Measurements from ENCODE around the gene PPID. TPM values are rescaled to one million over a fixed set of nuclear protein-coding genes. Genes with fewer than 3 reads are reported as not detected.

PPID gene
- total and polyA plus RNA-seq, 2 donors (not counting 3 experiments of a cell fraction or from before 2014, with no cell fraction given) = 11.5 to 25.7 TPM

- H3K79me2 ChIP-seq (ENCODE audit: control insufficient read depth, insufficient read depth, low read length) = peaks cover 27% of the 10 kb centered on the region
- no peaks in the 10 kb centered on the region for H3K27me3 ChIP-seq (ENCODE audit: control insufficient read depth in 2 of 2, insufficient read depth in 2 of 2, low read length in 2 of 2)
- POLR2A ChIA-PET = no interaction called here
- no peaks in the 10 kb centered on the region for H3K9me1 ChIP-seq (replicated peaks; ENCODE audit: control insufficient read depth, extremely low read depth, insufficient read depth, low read length)
- TF ChIP-seq JUN (IDR thresholded peaks at IDR 0.05; ENCODE audit: borderline replicate concordance, insufficient read depth, insufficient read length, low read depth) = peak; percentile 23
- no peak for TF ChIP-seq POLR2A (IDR thresholded peaks at IDR 0.05; ENCODE audit: low read depth, low read length)
- peak; percentile 33 for TF ChIP-seq FOS (IDR thresholded peaks at IDR 0.05; ENCODE audit: borderline replicate concordance, insufficient read depth, low read length)
- peak; percentile 75 to 80 for TF ChIP-seq CTCF (IDR thresholded peaks at IDR 0.05; ENCODE audit: extremely low read depth in 1 of 2, insufficient read depth in 1 of 2, low read depth in 1 of 2, low read length in 2 of 2)
- no peak for TF ChIP-seq EZH2 (IDR thresholded peaks at IDR 0.05; ENCODE audit: borderline replicate concordance, low read depth, low read length, severe bottlenecking)
- TF ChIP-seq, protein P1, sequence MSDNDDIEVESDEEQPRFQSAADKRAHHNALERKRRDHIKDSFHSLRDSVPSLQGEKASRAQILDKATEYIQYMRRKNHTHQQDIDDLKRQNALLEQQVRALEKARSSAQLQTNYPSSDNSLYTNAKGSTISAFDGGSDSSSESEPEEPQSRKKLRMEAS (IDR thresholded peaks at IDR 0.05; ENCODE audit: insufficient read depth, insufficient read length) = peak; percentile 52
- peak; percentile 58 for TF ChIP-seq GATA2 (IDR thresholded peaks at IDR 0.05; ENCODE audit: insufficient read depth, insufficient read length, low read depth, low read length)
- peak; percentile 58 for TF ChIP-seq POLR2AphosphoS5 (IDR thresholded peaks at IDR 0.05; ENCODE audit: insufficient read depth, low read depth, low read length)
- no peaks in the 10 kb centered on the region for H3K9me3 ChIP-seq (replicated peaks; ENCODE audit: control insufficient read depth, insufficient read depth, low read length)
- peak; percentile 97 for FAIRE-seq
- H3K4me1 ChIP-seq (ENCODE audit: control insufficient read depth, extremely low read depth, insufficient read depth, low read length) = peaks cover 11% of the 10 kb centered on the region
- CTCF ChIA-PET = interaction anchor here (1.7 kb wide), 1 partner anchor 179 kb away, joined by 5 read pairs; no protein-coding TSS in a partner anchor
- peak within 1 kb of the TSS; percentile 88 for H3K9ac ChIP-seq (replicated peaks; ENCODE audit: extremely low read depth, insufficient read depth, low read length)
- H4K20me1 ChIP-seq (replicated peaks; ENCODE audit: control insufficient read depth, extremely low read depth, insufficient read depth, low read length) = peaks cover 2% of the 10 kb centered on the region
- peak within 1 kb of the TSS; percentile 71 for H3K27ac ChIP-seq (ENCODE audit: insufficient read depth, low read depth, low read length)
- TSS peak; percentile 54 for BruUV-seq (replicated peaks)
- H2AFZ ChIP-seq (ENCODE audit: low read depth, low read length) = peak within 1 kb of the TSS; percentile 99
- intact Hi-C loops (cut with micrococcal nuclease) = loop anchor here (1.0 to 5.0 kb wide), 10 partner anchors 51 to 775 kb away; partner anchors contain the start of gene PPID
- H3K4me2 ChIP-seq (ENCODE audit: insufficient read depth, low read length) = peak within 1 kb of the TSS; percentile 89
- H3K4me3 ChIP-seq (replicated peaks in 1 of 3; ENCODE audit: insufficient read depth in 1 of 3, low read depth in 1 of 3, low read length in 3 of 3) = peak within 1 kb of the TSS; percentile 83 to 92 (median 84)
- dilution Hi-C loops (cut with MboI; ENCODE audit: extremely low pct_ligation_motif_present, low sequenced_read_pairs) = no loop called here
- no peaks in the 10 kb centered on the region for H3K36me3 ChIP-seq (ENCODE audit: control insufficient read depth in 2 of 2, extremely low read depth in 1 of 2, insufficient read depth in 2 of 2, low read length in 2 of 2)
- peak; percentile 100 for DNase-seq (ENCODE audit: low read depth, low spot score)
Measured at GRCh38 chr4:158671915-158672806, 51.0 kb downstream of the PPID start, which contains the start of gene ETFDH. Gene ETFDH (plus strand): TSS chr4:158672296. CDS start chr4:158672457, 161 bp downstream.

Data from endothelial cell of umbilical vein (primary cell).